OCI-LY3 (cell line): ENCODE data around the gene MGAT4D.

Experiments
- EZH2phosphoT487 ChIP-seq: fragments of 200-600 bp; shearing (Covaris generic); IDR thresholded peaks from 2 replicates; pipeline ENCODE4 v1.6.1; 2018; ENCODE audit warnings: antibody characterized with exemption, mixed run types, low read depth
- TF ChIP-seq, protein P1 (sequence below): fragments of 200-600, 300-600 bp; sonication (generic); IDR thresholded peaks from 2 replicates; pipeline ENCODE4 v1.5.1; 2014; ENCODE audit warnings: antibody characterized with exemption, low read length, low read depth

DNA sequence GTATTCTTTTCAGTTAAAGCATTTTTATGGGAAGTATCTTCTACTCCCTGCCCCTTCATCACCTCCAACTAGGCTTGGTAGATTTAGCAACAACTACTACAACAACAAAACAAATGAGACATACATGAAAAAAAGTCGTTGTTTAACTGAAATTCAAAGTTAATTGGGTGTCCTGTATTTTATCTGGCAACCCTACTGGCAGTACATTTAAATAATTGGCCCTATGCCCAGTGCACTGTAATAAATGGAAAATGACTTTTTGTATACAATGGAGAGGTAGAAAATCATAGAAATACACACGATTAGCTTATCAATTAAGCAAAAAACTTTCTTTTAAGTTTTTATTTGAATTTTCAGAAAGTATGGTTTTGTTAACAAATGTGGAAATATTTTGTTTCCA, 49.3 kb downstream of the MGAT4D start:
- TF ChIP-seq, protein P1, sequence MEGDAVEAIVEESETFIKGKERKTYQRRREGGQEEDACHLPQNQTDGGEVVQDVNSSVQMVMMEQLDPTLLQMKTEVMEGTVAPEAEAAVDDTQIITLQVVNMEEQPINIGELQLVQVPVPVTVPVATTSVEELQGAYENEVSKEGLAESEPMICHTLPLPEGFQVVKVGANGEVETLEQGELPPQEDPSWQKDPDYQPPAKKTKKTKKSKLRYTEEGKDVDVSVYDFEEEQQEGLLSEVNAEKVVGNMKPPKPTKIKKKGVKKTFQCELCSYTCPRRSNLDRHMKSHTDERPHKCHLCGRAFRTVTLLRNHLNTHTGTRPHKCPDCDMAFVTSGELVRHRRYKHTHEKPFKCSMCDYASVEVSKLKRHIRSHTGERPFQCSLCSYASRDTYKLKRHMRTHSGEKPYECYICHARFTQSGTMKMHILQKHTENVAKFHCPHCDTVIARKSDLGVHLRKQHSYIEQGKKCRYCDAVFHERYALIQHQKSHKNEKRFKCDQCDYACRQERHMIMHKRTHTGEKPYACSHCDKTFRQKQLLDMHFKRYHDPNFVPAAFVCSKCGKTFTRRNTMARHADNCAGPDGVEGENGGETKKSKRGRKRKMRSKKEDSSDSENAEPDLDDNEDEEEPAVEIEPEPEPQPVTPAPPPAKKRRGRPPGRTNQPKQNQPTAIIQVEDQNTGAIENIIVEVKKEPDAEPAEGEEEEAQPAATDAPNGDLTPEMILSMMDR: no peak
- no peak for TF ChIP-seq EZH2phosphoT487
